ENCODE measurements around the gene ARHGAP10.

DNA sequence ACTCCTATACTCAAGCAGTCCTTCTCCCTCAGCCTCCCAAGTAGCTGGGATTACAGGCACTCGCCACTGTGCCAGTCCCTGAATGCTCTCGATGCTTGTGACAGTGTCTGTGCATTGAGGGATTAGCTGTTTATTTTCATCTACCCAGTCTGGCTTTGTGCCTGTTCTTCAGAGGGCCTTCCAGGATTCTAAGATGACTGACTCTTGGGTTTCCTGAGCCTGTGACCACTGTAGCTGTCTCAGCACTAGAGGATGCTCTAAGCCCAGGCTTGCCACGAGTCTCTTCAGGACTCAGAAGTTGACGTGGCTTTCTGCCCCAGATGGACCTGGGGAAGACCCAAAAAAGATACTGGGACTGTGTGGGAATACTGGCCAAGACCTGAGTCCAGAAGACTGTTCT, 201.4 kb downstream of the ARHGAP10 start:
- no peak for TF ChIP-seq POLR2AphosphoS5 (IDR thresholded peaks at IDR 0.05)
- no peak for TF ChIP-seq POLR2A (IDR thresholded peaks at IDR 0.05)
- TF ChIP-seq, protein P1, sequence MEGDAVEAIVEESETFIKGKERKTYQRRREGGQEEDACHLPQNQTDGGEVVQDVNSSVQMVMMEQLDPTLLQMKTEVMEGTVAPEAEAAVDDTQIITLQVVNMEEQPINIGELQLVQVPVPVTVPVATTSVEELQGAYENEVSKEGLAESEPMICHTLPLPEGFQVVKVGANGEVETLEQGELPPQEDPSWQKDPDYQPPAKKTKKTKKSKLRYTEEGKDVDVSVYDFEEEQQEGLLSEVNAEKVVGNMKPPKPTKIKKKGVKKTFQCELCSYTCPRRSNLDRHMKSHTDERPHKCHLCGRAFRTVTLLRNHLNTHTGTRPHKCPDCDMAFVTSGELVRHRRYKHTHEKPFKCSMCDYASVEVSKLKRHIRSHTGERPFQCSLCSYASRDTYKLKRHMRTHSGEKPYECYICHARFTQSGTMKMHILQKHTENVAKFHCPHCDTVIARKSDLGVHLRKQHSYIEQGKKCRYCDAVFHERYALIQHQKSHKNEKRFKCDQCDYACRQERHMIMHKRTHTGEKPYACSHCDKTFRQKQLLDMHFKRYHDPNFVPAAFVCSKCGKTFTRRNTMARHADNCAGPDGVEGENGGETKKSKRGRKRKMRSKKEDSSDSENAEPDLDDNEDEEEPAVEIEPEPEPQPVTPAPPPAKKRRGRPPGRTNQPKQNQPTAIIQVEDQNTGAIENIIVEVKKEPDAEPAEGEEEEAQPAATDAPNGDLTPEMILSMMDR (IDR thresholded peaks at IDR 0.05): no peak
- no peak for TF ChIP-seq EP300 (IDR thresholded peaks at IDR 0.05)

Measured in gastroesophageal sphincter (tissue), 3 donors.